GM18499 (cell line): ENCODE results near the gene MEOX1.
"Not testable (repeated sequence)": the region's sequence is repeated elsewhere in the genome, so short reads cannot be mapped to it uniquely, and the experiment has no call there.

ENCODE experiments used
- ATAC-seq: cut with Tn5 transposase; IDR thresholded peaks from one replicate; pipeline ENCODE4 v1.9.1; 2021; ENCODE audit warnings: moderate number of reproducible peaks; ENCODE audit not compliant: insufficient read depth, unreplicated experiment

The MEOX1 gene

DNA sequence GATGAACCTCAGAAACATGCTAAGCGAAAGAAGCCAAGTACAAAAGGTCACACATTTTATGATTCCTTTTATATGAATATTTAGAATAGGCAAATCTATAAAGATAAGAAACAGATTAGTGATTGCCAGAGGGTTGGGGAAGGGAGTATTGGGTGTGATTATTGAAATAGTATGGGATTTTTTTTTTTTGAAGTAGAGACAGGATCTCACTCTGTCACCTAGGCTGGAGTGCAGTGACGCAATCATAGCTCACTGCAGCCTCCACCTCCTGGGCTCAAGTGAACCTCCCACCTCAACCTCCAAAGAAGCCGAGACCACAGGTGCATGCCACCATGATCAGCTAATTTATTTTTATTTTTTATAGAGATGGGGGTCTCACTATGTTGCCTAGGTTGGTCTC, 35.7 kb downstream of the MEOX1 start:
- ATAC-seq: no peak

DNA sequence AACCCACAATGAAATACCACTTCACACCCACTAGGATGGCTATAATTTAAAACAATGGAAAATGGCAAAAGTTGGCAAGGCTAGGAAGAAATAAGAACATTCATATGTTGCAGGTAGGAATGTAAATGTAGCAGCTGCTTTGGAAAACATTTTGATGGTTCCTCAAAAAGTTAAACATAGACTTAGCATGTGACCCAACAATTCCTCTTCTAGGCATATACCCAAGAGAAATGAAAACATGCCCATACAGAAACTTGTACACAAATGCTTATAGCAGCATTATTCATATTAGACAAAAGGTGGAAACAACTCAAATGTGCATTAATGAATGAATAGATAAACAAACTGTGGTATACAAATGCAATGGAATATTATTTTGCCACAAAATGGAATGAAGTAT, 36.1 kb downstream of the MEOX1 start:
- ATAC-seq: no peak

DNA sequence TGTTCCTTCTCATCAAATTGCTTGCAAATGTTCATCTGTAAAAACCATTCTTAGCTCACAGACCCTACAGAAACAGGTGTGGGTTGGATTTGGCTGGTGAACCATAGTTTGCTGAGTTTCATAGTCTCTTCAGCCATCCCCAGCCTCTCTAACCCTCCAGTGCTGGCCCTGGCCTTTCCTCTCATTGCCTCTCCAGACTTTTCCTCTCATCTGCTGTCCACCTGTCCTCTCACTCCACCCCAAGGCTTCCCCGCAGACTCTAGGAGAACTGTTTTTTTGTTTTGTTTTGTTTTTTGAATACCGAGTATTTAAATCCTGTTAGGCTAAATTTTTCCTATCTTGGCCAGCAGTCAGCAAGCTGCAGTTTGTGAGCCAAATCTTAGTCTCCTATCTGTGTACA, 41.1 kb downstream of the MEOX1 start:
- ATAC-seq: no peak

DNA sequence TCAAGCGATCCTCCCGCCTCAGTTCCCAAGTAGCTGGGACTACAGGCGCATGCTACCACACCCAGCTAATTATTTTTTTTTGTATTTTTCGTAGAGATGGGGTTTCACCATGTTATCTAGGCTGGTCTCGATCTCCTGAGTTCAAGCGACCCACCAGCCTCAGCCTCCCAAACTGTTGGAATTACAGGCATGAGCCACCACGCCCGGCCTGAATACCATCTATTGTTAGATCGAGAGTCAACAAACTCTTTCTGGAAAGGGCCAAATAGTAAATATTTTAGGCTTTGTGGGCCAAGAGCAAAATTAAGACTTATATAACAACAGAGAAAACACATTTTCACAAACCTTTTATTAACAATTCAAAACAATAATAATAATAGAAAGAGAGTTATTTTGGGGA, 41.6 kb downstream of the MEOX1 start:
- ATAC-seq: no peak

DNA sequence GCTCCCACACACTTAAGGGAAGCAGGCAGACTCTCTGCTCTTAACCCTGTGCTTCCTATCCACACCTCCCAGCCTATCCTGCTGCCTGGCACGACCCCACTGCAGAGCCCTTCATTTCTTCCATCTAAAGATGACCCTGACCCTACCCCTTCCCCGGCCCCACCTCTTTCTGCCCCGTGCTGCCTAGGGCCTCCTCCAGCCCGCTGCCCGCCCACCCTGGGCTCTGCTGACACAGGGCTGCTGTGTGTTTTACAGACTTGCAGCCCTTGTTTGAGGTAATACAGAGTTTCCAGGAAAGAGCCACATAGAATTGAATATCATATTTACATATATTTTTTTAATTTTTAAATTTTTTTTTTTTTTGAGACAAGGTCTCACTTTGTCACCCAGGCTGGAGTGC, 42.0 kb downstream of the MEOX1 start:
- no peak for ATAC-seq

GRCh38 chr17:43618276-43618675, 43.4 kb downstream of the MEOX1 start:
- ATAC-seq: no peak

DNA sequence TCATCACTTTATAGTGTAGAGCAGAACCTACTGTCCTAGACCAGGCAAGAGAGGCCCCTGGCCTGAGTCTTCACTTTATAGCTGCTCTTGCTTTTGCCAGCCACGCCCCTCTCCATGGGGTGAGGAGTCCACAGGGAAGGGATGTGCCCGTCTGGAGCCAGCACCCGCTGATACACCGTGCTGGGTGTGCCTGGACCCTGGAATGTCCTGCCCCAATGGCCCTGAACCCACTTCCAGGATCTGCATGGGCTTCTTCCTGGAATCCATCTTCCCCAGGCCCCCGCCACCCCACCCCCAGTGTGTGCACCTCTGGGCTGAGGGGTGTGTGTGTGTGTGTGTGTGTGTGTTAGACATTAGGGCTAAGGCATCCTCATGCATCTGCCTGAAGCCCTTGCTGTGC, 44.9 kb downstream of the MEOX1 start:
- no peak for ATAC-seq

- ATAC-seq: no peak
These were observed 45.3 kb downstream of the MEOX1 start for GRCh38 chr17:43616421-43616820.

GRCh38 chr17:43616029-43616351, 45.7 kb downstream of the MEOX1 start:
- ATAC-seq: no peak

DNA sequence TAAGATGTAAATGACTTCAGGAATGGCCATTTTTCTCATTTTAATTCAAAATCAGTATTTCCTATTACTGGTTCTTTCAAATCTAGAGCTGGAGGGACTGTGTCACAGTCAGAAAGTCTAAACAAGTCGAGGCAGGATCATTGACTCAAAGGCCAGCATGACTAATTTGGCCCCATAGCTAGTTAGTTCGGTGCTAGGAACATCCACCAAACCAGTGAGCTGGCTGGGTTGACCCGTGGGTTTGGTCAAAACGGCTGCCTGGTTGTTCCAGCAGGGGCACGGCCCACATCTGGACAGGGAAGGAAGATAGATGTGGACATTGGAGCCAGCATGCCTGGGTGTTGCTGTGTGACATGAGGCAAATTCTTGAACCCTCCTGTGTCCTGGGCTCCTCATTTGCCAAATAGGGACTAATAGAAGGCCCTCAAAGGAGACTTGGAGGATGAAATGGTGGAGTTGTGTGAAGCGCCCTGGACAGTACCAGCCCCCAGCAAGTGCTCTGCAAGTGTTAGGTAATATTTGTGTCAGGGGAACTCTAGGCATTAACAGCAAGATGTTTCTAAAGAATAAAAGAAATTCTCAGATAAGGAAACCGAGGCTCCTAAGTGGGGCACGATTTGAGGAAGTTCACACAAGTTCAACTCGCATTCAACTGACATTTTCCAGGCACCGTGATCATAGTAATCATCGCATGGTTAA, 46.2 kb downstream of the MEOX1 start:
- ATAC-seq: no peak

DNA sequence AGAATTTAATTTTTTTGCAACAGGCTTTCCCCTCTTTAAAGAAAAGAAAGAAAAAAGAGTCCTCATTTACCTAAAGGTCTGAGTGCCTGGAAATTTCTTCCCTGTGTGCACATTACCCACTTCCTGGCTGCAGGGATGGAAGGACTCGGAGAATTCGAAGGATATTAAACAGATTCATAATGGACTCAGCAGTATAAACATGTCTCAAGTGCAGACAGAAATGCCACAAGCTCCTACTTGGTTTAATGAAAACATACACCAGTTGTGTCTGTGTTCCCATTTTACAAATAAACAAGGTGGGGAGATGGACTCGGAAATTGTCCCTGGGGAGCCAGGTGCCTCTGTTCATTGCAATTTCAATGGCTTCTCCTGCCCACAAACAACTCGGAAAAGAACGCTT, 47.2 kb downstream of the MEOX1 start:
- ATAC-seq: no peak

GRCh38 chr17:43613917-43614316, 47.8 kb downstream of the MEOX1 start:
- no peak for ATAC-seq

DNA sequence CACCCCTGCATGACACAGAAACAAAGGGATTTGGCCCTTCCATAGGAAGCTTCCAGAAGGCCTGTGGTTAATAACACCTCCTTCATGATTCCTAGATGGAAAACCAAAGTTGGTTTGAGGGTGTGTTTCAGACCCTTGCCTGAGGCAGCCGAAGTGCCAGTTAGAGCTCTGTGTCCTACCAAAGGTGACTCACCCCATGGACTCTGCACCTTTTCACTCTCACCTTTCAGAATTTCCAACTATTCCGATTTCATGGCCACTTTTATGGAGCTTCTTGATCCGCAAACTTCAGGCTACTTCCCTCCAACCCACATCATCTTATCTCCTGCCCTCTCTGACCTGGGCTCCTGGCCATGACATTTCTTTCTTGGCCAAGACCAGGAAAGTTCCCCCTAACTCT, 49.2 kb downstream of the MEOX1 start:
- no peak for ATAC-seq

DNA sequence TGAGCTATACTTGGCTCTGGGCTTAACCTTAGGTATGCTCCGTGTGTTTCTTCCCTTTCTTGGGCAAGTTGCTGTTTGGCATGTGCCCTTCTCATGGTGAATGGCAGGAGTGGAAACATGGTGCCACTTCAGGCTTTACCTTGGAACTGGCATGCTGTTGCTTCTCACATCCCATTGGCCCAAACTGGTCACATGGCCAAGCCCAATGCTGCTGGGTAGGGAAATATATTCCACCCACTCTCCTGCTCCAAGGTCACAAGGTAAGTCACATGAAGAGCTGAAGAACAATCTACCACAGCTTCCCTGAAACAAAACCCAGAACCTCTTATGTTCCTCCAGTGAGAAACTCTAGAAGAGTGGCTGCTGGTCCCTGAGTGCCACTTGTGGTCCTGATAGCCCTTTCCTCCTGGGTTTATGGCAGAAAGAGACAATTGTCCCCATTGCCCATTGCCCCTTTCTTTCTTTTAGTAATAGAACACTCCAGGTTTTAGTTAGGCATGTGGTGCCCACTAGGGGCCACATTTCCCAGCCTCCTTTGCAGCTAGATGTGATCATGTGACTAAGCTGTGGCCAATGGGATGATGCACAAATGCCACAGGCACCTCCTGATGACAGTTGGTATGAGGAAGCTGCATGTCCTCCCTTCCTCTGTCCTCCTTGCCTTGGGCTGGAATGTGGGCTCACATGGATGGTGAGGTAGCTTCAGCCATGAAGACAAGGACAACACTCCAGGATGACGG, 50.3 kb downstream of the MEOX1 start:
- no peak for ATAC-seq

GRCh38 chr17:43609613-43610385, 51.9 kb downstream of the MEOX1 start:
- ATAC-seq: no peak

GRCh38 chr17:43608313-43608712, 53.4 kb downstream of the MEOX1 start:
- no peak for ATAC-seq

GRCh38 chr17:43604549-43604948, 57.2 kb downstream of the MEOX1 start:
- ATAC-seq: no peak

DNA sequence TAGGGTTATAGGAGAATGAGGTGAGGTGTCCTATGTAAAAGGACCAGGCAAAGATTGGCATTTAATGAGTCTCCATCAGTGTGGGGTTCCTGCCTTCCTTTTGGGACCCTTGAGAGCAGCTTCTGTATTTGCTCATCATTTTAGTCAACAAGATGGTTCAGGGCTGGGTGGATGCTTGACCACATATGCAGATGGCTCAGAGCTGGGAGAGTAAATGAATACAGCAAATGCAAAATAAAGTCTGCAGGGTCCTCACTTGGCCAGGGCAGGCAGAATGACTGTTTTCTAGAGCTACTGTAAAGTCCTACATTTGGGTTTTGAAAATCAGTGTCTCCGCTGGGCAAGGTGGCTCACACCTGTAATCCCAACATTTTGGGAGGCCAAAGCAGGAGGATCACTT, 58.4 kb downstream of the MEOX1 start:
- no peak for ATAC-seq

GRCh38 chr17:43602556-43602955, 59.2 kb downstream of the MEOX1 start:
- not testable (repeated sequence) for ATAC-seq

- ATAC-seq: no peak
These were observed 60.3 kb downstream of the MEOX1 start for GRCh38 chr17:43601280-43602039.

DNA sequence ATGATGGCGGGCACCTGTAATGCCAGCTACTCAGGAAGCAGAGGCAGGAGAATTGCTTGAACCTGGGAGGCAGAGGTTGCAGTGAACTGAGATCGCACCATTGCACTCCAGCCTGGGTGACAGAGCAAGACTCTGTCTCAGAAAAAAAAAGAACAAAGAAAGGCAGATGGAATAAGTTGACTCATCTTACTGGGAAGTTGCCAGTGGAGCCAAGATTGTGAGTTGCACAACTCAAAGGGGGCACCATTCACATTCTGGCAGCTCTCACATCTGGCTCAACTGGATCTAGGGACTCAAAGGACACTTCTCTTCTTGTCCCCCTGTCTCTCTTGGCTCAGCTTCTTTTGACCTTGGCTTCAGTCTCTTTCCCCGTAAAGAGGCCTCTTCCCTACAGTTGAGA, 61.9 kb downstream of the MEOX1 start:
- no peak for ATAC-seq
